Measurements from ENCODE around the gene NLRC5.

GRCh38 chr16:56985288-56985961, 3.9 kb upstream of the NLRC5 start:
- no peak for TF ChIP-seq CTCF (IDR thresholded peaks at IDR 0.05)
- TF ChIP-seq POLR2A (IDR thresholded peaks at IDR 0.05) = no peak

Data from Peyer's patch (tissue), 4 donors.